Large intestine (tissue), 12 donors: ENCODE data around the gene LILRB5. TPM values are rescaled to one million over a fixed set of nuclear protein-coding genes. Genes with fewer than 3 reads are reported as not detected.
"Not testable (repeated sequence)": the region's sequence is repeated elsewhere in the genome, so short reads cannot be mapped to it uniquely, and the experiment has no call there.

Source experiments
- DNase-seq, 2 donors: peaks; one replicate each; pipeline versions ENCODE4 v3.0.0 to v3.0.0-alpha.2; 2013
- H3K27ac ChIP-seq: one replicate; pipeline ENCODE4 v1.5.1; 2013; ENCODE audit warnings: low read length
- H3K27me3 ChIP-seq: 2 replicates; pipeline ENCODE4 v1.6.1; 2013; ENCODE audit warnings: low read length; ENCODE audit not compliant: control insufficient read depth, insufficient read depth
- H3K36me3 ChIP-seq: 2 replicates; pipeline ENCODE4 v1.6.1; 2013; ENCODE audit warnings: low read length; ENCODE audit not compliant: control insufficient read depth, insufficient read depth
- H3K4me1 ChIP-seq: one replicate; pipeline ENCODE4 v1.6.1; 2013; ENCODE audit warnings: low read length; ENCODE audit not compliant: control insufficient read depth, insufficient read depth
- H3K4me3 ChIP-seq: one replicate; pipeline ENCODE4 v1.5.1; 2013; ENCODE audit warnings: low read length
- H3K9me3 ChIP-seq: one replicate; pipeline ENCODE4 v1.6.1; 2013; ENCODE audit warnings: mild to moderate bottlenecking, low read depth, low read length, moderate library complexity; ENCODE audit not compliant: control insufficient read depth
- WGBS: methylation state at CpG from one replicate; pipeline ENCODE4 v1.1.5; 2013; ENCODE audit warnings: low lambda C conversion rate; ENCODE audit not compliant: insufficient coverage; 5-methylcytosine and 5-hydroxymethylcytosine counted together
- long read RNA-seq, 11 donors: transcript quantifications; one replicate each; lab custom pipeline, GENCODE V29; 2026
- polyA plus RNA-seq: library from polyadenylated mRNA; unstranded; fragments of 120-200 nt; gene quantifications from one replicate; pipeline ENCODE4 v1.2.1, GENCODE V29; 2013

The LILRB5 gene
- polyA plus RNA-seq, result 7.6 TPM
- long read RNA-seq, donor 1, partial matches to known transcripts, result 0 of 1 reads
- long read RNA-seq, donor 1, other reads (novel, unspliced or antisense), result 0 of 1 reads
- long read RNA-seq, donor 2, partial matches to known transcripts, result 6 of 6 reads
- long read RNA-seq, donor 2, other reads (novel, unspliced or antisense), result 0 of 6 reads
- long read RNA-seq, donor 3, partial matches to known transcripts, result 0 of 1 reads
- long read RNA-seq, donor 3, other reads (novel, unspliced or antisense), result 0 of 1 reads
- long read RNA-seq, donor 4, result 0 reads
- long read RNA-seq, donor 5, result 0 reads
- long read RNA-seq, donor 6, partial matches to known transcripts, result 0 of 1 reads
- long read RNA-seq, donor 6, other reads (novel, unspliced or antisense), result 0 of 1 reads
- long read RNA-seq, donor 7, result 0 reads
- long read RNA-seq, donor 8, partial matches to known transcripts, result 0 of 1 reads
- long read RNA-seq, donor 8, other reads (novel, unspliced or antisense), result 0 of 1 reads
- long read RNA-seq, donor 9, result 0 reads
- long read RNA-seq, donor 10, result 0 reads
- long read RNA-seq, donor 11, partial matches to known transcripts, result 0 of 1 reads
- long read RNA-seq, donor 11, other reads (novel, unspliced or antisense), result 0 of 1 reads

DNA sequence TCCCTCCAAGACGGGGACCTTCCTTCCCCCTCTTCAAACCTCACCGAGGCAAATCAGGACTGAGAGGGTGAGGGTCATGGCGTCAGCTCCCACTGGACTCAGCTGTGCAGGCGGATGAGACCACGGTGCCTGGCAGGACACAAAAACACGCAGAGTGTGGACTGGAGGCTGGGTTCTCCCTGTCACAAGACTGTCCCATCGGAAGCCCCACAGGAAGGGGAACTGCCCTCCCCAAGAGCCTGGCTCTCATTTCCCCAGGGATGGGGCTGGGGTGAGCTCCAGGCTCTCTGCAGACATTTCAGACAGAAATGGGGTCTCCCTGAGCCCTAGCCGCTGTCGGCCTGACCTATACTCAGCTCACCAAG is at the start of gene LILRB5:
LILRB5 (minus strand) TSS at position 158 of the 365 bp plus-strand sequence; CDS start at position 78, 80 bp downstream.
- Histone ChIP-seq H3K27ac (no peak within 1 kb of the TSS), H3K9me3 (no peaks in the 10 kb centered on the region), H3K4me3 (no peak within 1 kb of the TSS), H3K27me3 (peaks cover 16% of the 10 kb centered on the region), H3K36me3 (no peaks in the 10 kb centered on the region), H3K4me1 (no peaks in the 10 kb centered on the region)
- WGBS, result no CpG with 5 or more reads among the region's 9 CpGs
- no peak for DNase-seq

DNA sequence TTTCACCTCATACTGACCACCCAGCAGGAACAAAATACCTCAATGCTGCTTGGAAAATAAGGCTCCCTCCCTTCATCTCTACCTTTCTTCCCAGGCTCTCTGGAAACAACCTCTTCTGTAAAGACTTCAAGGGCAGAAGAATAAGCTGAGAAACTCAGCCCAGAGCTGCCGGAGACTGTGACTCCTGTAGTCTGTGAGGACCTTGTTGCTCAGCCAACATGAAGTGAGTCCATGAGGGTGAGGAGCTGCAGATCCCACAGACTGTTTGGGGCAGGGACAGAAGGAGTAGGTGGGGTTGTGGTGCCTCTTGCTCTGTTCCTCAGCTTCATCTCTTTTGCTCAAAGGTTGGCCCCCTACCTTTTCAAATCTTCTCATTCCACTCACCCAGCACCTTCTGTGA is 48.1 kb upstream of the LILRB5 start:
- H3K36me3 ChIP-seq, result no peaks in the 10 kb centered on the region
- no peak overlapping the region for H3K4me3 ChIP-seq
- H3K4me1 ChIP-seq, result no peaks in the 10 kb centered on the region
- H3K27ac ChIP-seq, result no peak overlapping the region
- no peak for DNase-seq
- WGBS, result no CpG with 5 or more reads among the region's 1 CpG
- H3K9me3 ChIP-seq, result no peaks in the 10 kb centered on the region
- no peaks in the 10 kb centered on the region for H3K27me3 ChIP-seq

DNA sequence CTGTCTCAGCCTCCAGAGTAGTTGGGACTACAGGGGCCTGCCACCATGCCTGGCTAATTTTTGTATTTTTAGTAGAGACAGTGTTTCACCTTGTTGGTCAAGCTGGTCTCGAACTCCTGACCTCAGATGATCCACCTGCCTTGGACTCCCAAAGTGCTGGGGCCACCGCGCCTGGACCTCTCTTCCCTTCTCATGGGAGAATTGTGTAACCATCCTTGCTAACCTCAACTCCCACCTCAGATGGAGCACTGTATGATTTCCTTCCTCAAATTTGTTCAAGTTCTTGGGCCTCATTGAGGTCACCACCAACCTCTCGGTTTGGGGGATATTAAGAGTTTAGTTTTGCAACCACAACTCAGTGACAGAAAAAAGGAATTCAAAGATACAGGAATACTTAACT is 45.2 kb upstream of the LILRB5 start:
- Histone ChIP-seq H3K4me1 (no peaks in the 10 kb centered on the region), H3K9me3 (no peaks in the 10 kb centered on the region), H3K27me3 (no peaks in the 10 kb centered on the region), H3K4me3 (no peak overlapping the region), H3K36me3 (no peaks in the 10 kb centered on the region), H3K27ac (no peak overlapping the region)
- WGBS, result 60% methylated on average over 1 of the region's 4 CpGs
- no peak for DNase-seq

DNA sequence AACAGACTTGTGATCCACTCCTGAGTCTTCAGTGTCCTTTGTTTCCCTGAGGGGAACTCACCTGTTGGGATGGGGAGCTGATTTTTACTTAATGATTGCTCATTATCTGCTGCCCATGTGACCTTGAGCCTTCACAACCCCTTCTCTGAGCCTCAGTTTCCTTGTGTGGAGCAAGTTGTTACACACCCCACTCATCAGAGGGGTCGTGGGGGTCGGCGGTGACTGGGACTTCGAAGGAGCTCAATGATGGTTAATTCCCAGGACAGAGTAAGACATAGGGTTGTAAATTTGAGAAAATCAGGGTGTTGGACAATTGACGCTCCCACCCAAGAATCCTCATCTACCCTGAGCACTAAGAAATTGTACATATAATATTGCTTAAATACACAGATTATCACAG is 42.4 kb upstream of the LILRB5 start:
- Histone ChIP-seq H3K4me3 (no peak overlapping the region), H3K36me3 (no peaks in the 10 kb centered on the region), H3K27ac (no peak overlapping the region), H3K27me3 (no peaks in the 10 kb centered on the region), H3K4me1 (no peaks in the 10 kb centered on the region), H3K9me3 (no peaks in the 10 kb centered on the region)
- WGBS, result no CpG with 5 or more reads among the region's 5 CpGs
- DNase-seq, result no peak

DNA sequence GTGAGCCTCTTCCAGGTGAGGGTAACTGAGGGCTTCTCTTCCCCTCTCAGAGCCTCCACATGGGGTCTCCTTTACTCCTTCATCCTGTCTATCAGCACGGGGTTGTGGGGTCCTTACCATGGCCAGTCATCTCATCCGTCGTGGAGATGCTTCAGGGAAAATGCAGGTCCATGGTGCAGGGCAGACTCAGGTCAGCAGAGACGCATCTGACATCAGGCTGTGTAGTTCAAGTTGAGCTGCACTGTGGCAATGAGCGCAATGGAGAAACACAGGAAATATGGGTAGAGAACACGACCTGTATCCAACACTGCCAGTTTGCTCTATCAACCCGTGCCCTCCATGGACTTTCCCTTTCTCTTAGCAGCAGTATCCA is 42.0 kb upstream of the LILRB5 start:
- Histone ChIP-seq H3K27me3 (no peaks in the 10 kb centered on the region), H3K9me3 (no peaks in the 10 kb centered on the region), H3K27ac (no peak overlapping the region), H3K4me3 (no peak overlapping the region), H3K4me1 (no peaks in the 10 kb centered on the region), H3K36me3 (no peaks in the 10 kb centered on the region)
- no peak for DNase-seq
- no CpG with 5 or more reads among the region's 7 CpGs for WGBS

DNA sequence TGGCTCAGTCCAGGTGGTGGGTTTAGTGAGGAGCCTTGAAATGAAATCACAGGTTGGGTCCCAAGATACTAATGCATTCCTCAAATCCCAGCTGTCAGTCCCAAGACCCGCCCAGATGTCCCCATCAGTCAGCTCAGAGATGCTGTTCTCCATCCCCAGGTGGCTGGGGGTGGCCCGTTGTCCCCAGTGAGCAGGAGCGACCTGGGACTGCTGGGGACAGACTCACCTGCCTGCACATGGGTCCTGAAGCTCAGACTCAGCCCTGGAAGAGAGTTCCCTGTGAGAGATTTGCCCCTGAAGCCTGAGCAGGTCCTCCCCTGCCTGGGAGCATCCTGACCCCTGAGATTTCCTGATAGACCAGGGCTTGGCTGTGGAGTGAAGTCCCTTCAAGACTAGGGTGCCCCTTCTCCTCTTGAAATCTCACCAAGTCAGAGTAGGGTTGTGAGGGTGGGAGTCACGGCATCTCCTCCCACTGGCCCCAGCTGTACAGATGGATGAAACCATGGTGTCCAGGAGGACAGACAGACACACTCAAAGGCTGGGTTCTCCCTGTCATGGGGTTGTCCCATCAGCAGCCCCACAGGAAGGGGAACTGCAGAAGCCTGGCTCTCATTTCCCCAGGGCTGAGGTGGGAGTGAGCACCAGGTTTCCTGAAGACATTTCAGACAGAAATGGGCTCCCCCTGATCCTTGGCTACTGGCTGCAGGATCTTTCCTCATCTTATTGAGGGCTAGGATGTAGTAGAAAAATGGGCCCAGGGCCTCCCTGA is 41.5 kb upstream of the LILRB5 start:
- Histone ChIP-seq H3K36me3 (no peaks in the 10 kb centered on the region), H3K27me3 (no peaks in the 10 kb centered on the region), H3K27ac (no peak overlapping the region), H3K9me3 (no peaks in the 10 kb centered on the region), H3K4me3 (no peak overlapping the region), H3K4me1 (no peaks in the 10 kb centered on the region)
- no peak for DNase-seq
- WGBS, result no CpG with 5 or more reads among the region's 4 CpGs

DNA sequence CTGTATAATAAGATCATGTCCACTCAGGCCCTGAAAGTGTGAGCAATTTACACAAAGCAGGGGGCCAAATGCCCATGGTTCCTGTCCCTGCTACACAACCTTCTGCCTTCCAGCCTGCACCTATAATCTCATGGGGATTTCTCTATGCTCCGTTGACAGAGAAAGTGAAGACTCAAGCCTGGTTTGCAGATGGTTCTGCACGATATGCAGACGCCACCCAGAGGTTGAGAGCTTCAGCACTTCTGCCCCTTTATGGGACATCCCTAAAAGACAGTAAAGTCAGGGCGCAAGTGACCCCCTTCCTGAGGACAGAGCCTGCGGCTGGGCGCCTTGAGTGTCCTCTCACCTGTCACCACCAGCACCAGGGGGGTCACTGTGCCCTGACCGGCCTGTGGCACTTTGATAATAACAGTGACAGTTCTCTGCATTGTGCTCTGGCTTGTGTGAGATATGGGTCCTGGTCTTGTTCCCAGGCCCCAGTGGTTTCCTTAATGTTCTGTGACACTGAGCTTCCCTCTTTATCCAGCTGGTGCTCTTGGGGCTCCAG is 40.8 kb upstream of the LILRB5 start:
- Histone ChIP-seq H3K4me3 (no peak overlapping the region), H3K27me3 (no peaks in the 10 kb centered on the region), H3K4me1 (no peaks in the 10 kb centered on the region), H3K9me3 (no peaks in the 10 kb centered on the region), H3K27ac (no peak overlapping the region), H3K36me3 (no peaks in the 10 kb centered on the region)
- no CpG with 5 or more reads among the region's 7 CpGs for WGBS
- no peak for DNase-seq

DNA sequence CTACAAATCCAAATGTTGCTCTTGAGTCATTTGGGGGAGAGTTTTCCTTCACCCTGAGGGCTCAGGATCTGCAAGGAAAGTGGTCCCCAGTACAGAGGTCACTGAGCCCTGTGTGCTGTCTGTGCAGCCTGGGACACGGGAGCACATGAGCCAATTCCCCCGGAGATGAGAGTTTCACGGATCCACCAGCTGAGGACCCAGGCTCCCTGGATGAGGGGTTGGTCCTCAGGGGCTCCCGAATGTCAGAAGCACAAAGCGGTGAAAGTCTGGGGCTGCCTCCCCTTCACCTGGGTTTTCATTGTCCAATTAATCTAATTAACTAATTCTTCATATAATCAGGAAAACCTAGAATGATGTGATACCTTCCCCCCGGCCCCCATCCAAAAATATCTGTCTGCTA is 37.5 kb upstream of the LILRB5 start:
- no peaks in the 10 kb centered on the region for H3K27me3 ChIP-seq
- no peaks in the 10 kb centered on the region for H3K4me1 ChIP-seq
- H3K27ac ChIP-seq, result no peak overlapping the region
- no peaks in the 10 kb centered on the region for H3K36me3 ChIP-seq
- WGBS, result no CpG with 5 or more reads among the region's 6 CpGs
- no peak overlapping the region for H3K4me3 ChIP-seq
- no peak for DNase-seq
- no peaks in the 10 kb centered on the region for H3K9me3 ChIP-seq

DNA sequence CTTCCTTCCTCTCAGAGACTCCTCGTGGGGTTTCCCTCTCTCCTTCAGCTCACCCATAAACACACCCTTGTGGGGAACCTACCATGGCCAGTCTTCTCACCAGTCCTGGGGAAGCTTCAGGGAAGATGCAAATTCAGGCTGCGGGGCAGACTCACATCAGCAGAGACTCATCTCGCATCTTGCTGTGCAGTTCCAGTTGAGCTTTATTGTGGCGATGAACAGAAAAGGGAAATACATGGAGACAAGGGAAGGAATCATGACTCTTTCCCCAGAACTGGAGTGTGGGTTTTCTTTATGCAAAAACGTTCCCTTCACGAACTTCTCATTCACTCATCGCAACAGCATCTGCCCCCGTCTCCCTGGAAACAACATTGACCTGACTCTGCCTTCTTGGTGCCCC is 32.1 kb upstream of the LILRB5 start:
- no CpG with 5 or more reads among the region's 8 CpGs for WGBS

DNA sequence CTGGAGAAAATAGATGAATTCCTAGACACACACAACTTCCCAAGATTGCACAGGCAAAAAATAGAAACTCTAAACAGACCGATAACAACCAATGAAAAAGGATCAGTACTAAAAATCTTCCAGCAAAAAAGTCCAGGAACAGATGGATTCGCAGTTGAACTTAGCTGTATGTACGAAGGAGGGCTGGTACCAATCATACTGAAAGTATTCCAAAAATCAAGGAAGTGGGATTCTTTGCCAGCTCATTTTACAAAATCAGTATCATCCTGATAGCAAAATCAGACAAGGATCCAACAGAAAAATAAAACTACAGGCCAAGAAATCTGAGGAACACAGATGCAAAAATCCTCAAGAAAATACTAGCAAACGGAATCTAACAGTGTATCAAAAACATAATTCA is 30.4 kb upstream of the LILRB5 start:
- no peaks in the 10 kb centered on the region for H3K27me3 ChIP-seq
- no peak overlapping the region for H3K4me3 ChIP-seq
- H3K36me3 ChIP-seq, result no peaks in the 10 kb centered on the region
- H3K4me1 ChIP-seq, result no peaks in the 10 kb centered on the region
- no peak overlapping the region for H3K27ac ChIP-seq
- H3K9me3 ChIP-seq, result no peaks in the 10 kb centered on the region
- no peak for DNase-seq
- no CpG with 5 or more reads among the region's 4 CpGs for WGBS

More for the DNA sequence above, 32.1 kb upstream of the LILRB5 start:
- not testable (repeated sequence) for H3K27me3 ChIP-seq, H3K9me3 ChIP-seq, H3K27ac ChIP-seq, H3K4me1 ChIP-seq, H3K4me3 ChIP-seq, H3K36me3 ChIP-seq, DNase-seq
